ENCODE data around the gene PARVB. TPM values are rescaled to one million over a fixed set of nuclear protein-coding genes. Genes with fewer than 3 reads are reported as not detected.

Gene PARVB
- total RNA-seq, 1 donor from 2014 or later, result 38.2 TPM

DNA sequence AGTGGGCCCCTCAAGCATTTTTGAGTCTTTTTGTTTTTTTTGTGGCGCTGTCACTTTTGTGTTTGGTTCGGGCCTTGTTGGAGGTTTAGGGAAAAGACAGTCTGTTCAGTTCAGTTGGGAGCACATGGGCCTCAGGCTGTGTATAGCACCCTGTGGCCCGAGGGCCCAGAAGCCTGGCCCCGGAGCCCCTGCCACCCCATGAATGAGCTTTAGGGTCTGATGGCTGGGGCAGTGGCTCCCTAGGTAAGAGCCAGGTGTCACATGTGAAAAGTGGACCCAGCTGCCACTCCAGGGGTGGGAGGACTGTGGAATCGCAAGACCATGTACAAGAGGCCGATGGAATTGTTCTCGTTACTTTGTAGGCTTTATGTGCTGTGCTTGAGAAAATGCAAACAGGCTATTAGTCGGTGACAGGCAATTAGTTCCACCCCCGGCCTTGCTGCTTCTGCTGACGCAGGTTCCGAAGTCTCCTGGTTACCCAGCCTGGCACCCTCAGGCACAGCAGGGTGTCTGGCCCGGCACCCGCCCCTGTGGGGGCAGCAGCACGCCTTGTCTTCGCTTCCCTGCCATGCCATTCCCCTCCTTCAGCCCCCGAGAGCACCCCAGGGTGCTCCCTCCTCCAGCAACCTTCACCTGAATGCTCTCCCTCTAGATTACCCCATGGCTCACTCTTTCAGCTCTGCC is 118.5 kb downstream of the PARVB start:
- intact Hi-C loops (cut with DNase I), result no loop called here
- DNase-seq (ENCODE audit: low spot score) (no peak), ATAC-seq (no peak)

DNA sequence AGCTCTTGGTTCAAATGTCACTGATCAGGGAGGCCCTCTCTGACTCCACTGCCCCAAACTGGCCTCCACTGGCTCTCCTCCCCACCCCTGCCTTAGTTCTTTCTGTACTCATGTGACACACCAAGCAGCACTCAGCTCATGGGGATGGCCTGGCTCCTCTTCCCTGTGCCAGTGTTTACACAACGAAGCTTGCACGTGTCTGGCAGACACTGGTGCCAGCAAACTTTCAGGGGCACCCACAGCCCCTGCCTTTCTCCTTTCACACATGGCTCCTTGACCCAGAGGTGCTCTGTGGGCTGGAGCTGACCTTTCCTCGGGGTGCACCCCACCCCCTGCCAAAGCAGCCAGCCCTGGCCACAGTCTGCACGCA is 119.0 kb downstream of the PARVB start:
- ATAC-seq, result peak; percentile 16
- DNase-seq (ENCODE audit: low spot score), result no peak
- intact Hi-C loops (cut with DNase I), result no loop called here

DNA sequence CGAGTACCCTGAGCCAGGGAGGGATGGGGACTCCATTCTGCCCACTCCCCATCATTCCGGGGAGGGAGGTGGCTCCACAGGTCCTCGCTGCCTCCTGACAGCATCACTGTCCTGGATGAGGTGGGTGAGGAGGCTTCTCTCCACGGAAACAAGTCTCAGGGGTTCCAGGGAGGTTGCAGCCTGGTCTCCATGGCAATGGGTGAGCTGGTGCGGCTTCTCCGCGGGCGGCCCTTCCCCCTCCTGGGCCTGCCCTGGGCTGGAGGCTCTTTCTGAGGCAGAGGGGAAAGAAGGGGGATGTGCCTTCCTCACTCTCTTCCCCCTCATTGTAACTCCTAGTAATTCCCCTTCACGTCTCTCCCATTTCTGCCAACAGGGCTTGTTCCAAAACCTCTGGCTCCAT is 119.5 kb downstream of the PARVB start:
- no peak for DNase-seq (ENCODE audit: low spot score)
- ATAC-seq, result peak; percentile 7
- intact Hi-C loops (cut with DNase I), result no loop called here

DNA sequence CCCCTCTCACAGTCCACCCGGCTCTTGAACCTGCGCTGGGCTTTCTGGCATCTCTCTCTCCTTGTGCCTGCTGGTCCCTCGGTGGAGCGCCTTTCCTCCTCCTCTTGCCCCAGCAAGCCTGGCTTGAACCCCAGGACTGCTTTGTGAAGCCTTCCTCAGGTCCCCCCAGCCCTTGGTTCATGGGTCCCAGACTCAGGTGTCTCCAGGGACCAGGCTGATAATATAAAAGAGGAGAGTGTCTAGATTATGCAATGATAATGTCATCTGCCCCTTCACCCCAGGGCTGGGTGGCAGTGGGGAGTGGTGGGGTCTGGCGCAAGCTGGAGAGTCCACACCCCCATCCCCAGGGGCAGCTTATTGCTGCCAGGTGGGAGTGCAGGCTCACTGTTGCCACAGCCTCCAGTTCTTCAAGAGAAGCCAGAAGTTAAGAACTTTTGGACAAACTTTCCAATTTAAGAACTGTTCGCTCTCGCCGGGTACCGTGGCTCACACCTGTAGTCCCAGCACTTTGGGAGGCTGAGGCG is 120.0 kb downstream of the PARVB start:
- no peak for DNase-seq (ENCODE audit: low spot score)
- no peak for ATAC-seq

DNA sequence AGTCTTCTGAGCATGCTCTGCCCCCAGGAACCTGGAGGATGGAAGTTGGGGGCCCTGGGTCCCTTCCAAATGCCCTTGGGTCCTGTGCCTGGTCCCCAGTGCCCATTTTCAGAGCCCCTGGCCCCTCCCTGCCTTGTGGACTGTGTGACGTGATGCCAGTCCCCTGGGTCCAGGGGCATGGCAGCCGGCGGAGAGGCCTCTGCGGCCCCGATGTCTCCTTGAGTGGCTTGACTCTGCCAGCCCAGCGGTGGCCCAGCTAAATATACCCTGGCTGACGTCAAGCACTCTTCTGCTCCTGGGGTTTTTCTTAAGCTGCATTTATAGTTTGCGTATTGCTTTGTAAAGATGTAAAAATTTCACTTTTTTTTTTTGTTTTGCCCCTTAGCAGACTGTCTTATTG is 121.4 kb downstream of the PARVB start:
- DNase-seq (ENCODE audit: low spot score) (no peak), ATAC-seq (no peak)
- intact Hi-C loops (cut with DNase I), result no loop called here

More for the DNA sequence above, 120.0 kb downstream of the PARVB start:
- intact Hi-C loops (cut with DNase I), result no loop called here

DNA sequence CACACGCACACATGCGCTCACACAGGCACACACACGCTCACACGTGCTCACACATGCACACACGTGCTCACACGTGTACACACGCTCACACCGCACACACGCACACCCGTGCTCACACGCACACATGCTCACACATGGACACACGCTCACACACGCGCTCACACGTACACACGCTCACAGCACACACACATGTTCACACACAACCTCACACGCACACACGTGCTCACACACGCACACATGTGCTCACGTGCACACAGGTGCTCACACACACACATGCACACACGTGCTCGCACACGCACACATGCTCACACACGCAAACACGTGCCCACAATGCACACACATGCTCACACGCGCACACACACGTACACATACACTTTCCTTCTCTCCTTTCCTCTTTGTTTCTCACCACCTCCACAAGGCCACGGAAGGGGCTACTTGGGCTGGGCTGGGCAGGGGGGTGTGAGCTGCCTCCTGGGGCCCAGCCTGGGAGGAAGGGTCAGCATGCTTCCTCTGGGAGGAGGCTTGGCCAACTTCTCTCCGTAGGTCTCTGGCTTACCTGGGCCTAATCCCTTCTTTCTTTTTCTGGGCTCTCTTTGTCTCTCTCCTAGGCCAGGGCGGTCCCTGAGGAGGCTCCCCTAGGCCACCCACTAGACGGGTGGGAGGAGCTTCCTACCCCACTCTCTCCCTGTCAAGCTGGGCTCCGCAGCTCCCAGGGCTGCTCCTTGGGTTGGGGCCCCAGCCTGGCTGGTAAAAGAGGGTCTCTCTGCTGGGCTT is 122.2 kb downstream of the PARVB start:
- intact Hi-C loops (cut with DNase I), result no loop called here
- ATAC-seq (no peak), DNase-seq (ENCODE audit: low spot score) (no peak)

DNA sequence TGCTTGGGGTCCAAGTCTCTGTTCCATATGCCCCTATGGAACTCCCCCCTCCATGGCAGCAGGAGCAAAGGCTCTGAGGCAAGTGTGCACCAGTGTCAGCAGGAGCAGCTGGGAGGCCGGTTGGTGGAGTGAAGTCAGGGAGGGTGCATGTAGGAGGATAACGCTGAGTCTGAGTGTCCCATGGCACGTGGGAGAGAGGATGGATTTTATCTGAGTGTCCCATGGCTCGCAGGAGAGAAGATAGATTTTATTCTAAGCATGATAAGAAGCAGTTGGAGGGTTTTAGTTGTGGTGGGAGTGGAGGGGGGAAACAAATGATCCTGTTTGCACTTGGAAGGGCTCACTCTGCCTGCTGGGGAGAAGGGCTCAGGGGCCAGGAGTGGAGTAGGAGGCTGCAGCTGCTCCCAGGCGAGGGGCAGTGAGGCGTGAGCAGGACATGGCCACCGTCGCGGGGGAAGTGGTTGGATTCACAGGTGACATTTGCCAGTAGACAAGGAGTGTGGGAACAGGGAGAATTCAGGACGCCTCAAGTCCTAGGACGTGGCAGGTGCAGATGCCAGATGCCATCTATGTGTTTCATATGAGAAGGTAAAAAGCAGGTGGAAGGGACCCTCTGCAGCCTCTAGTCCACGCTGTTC is 123.0 kb downstream of the PARVB start:
- intact Hi-C loops (cut with DNase I), result no loop called here
- ATAC-seq (no peak), DNase-seq (ENCODE audit: low spot score) (no peak)

DNA sequence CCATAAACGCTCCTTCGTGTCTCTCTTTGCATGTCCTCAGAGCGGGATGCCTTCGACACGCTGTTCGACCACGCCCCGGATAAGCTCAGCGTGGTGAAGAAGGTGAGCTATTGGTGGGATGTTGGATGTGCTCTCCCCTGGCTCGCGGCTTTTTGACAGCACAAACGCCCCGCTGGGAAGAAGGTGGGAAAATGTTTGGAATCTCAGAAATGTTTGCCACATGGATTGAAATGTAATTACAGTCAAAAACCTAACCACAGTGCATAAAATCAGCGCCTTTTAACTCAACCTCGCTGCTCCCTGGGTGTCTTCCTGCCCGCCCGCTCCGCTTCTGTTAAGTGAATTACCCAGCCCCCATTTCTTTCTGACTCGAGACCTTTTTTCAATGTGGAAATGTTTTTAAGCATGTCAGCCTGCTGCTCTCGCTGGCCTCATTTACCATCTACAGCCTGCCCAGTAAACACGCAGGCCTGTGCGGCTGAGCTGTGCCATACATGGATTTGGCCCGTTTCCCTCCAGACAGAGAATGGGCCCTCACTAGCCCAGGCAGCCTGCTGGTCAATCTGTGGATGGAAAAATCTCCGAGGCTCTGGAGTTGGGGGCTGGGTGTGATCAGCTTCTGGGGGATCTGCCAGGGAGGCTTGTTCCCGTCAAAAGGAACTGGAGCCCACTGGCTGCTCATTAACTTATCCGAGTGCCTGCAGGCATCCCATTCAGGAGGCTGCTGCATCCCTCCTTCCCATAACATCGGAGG is 123.9 kb downstream of the PARVB start:
- intact Hi-C loops (cut with DNase I), result no loop called here
- no peak for DNase-seq (ENCODE audit: low spot score)
- no peak for ATAC-seq

DNA sequence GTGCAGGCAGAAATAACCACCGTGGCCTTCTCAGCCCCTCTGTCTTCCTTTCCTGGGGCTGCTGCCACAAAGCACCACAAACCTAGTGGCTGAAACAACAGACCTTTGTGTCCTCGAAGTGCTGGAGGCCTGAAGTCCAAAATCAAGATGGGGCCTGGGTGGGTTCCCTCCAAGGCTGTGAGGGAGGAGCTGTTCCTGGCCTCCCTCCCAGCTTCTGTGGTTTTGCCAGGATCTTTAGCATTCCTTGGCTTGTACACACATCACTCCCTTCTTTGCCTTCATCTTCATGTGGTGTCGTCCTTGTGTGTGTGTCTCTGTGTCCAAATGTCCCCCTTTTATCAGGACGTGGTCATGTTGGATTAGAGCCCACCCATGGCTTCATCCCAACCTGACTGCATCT is 127.6 kb downstream of the PARVB start:
- DNase-seq (ENCODE audit: low spot score) (no peak), ATAC-seq (no peak)
- intact Hi-C loops (cut with DNase I), result no loop called here

DNA sequence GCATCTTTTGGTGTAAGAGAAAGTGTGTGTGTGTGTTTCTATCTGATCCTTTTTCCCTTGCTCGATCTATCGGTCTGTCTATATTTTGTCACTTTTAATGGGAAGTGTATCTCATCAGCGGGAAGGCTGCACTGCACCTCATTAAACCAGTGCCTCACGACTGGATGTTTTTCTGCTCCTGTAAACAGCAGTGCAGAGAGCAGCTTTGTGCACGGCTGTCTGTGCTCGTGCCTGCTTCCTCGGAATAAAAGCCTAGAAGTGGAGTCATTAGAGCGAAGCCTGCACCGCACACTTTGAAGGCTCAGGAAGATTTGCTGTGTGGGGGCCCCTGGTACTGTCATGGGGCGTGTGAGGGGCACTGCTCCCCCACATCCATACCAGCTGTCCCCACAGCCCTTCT is 129.6 kb downstream of the PARVB start:
- no peak for ATAC-seq
- intact Hi-C loops (cut with DNase I), result no loop called here

DNA sequence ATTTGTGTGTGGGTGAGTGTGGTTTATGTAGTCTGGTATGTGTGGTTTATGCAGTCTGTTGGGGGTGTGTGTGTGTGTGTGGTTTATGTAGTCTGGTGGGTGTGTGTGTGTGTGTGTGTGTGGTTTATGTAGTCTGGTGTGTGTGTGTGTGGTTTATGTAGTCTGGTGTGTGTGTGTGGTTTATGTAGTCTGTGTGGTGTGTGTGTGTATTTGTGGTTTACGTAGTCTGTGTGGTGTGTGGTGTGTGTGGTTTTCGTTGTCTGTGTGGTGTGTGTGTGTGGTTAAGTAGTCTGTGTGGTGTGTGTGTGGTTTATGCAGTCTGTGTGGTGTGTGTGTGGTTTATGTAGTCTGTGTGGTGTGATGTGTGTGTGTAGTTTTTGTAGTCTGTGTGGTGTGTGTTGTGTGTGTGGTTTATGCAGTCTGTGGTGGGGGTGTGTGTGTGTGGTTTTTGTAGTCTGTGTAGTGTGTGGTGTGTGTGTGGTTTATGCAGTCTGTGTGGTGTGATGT is 130.4 kb downstream of the PARVB start:
- no peak for ATAC-seq
- intact Hi-C loops (cut with DNase I), result no loop called here
- DNase-seq (ENCODE audit: low spot score), result no peak

More for the DNA sequence above, 129.6 kb downstream of the PARVB start:
- DNase-seq (ENCODE audit: low spot score), result no peak

DNA sequence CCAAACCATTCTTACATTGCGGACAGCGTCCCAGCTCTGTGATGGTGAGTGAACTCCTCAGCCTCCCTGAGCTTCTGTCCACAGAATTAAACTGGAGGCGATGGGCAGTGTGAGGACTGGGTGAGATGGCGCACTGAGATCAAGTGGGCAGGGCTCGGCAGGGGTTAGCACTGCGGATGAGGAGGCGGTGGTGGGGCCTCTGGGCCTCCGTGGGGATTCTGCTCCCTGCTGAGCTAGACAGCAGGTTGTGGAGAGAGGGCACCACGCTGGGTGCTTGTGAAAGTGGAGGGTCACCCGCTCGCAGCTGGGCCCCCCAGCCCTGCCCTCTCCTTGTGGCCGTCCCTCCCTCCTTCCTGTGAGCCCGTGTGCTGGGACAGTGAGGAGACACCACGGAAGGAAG is 131.0 kb downstream of the PARVB start:
- DNase-seq (ENCODE audit: low spot score) (no peak), ATAC-seq (no peak)
- intact Hi-C loops (cut with DNase I), result no loop called here

DNA sequence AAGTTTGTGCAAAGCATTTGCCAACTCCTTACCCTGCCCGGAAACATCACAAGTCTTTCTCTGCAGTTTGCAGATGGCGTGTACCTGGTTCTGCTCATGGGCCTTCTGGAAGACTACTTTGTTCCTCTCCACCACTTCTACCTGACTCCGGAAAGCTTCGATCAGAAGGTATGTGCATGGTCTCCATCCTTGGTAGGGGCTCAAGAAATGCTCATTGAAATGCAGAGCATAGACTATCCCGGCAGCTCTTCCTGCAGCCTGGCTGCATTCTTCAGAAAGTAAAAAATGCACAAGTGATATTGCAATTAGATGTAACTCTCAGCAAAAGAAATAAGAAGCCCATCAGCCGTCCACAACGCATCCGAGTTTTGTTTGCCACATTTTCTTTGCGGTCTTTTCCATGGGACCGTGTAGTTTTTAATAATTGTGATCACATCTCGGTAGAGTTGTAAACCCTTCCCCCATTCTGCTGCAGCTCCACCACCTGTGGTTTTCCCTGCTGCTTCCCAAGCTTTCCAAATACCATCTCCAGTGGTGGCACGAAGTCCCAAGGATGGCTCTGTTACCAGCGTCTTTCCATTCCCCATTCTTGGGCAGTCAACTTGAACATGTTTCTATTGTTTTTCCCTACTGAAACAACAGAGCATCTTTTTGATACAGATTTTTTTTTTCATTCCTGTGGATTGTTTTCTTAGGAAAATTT is 134.0 kb downstream of the PARVB start:
- DNase-seq (ENCODE audit: low spot score) (no peak), ATAC-seq (no peak)
- intact Hi-C loops (cut with DNase I), result no loop called here

DNA sequence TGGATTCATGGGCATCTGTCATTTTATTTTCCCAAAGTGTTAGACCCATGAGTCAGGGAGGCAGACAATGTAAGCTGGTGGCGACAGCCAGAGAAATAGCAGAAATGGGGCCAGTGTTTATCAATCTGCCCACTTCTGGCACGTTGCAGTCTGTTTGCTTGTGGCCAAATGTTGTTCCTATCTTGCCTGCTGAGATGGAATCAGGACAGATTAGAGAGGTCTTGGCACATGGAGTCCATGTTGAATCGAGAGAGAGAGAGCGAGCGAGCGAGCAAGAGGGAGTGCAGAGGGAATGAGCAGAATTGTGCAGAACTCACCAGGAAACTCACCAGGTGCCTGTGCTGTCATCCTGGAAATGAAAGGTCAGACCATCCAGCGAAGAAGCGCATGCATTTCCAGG is 134.7 kb downstream of the PARVB start:
- DNase-seq (ENCODE audit: low spot score), result no peak
- no peak for ATAC-seq
- intact Hi-C loops (cut with DNase I), result no loop called here

DNA sequence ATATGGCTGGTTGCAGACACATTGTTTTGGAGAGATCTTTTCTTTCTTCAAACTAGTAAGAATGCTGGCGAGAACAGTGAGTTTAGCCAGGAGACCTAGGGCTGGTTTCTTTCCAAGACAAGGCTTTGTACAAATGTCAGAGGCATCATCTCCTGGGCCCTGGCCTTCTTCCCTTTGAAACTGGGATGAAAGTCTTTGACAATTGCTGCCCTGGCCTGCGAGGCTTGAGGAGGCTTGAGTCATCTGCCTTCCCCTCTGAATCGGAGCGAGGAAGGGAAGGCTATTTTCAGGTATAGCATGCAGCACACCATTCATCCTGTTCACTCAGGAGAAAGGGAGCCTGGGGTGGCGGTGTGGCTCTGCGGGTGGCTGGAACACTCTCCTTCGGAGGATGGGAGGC is 135.1 kb downstream of the PARVB start:
- ATAC-seq (peak; percentile 50), DNase-seq (ENCODE audit: low spot score) (no peak)
- intact Hi-C loops (cut with DNase I), result no loop called here

DNA sequence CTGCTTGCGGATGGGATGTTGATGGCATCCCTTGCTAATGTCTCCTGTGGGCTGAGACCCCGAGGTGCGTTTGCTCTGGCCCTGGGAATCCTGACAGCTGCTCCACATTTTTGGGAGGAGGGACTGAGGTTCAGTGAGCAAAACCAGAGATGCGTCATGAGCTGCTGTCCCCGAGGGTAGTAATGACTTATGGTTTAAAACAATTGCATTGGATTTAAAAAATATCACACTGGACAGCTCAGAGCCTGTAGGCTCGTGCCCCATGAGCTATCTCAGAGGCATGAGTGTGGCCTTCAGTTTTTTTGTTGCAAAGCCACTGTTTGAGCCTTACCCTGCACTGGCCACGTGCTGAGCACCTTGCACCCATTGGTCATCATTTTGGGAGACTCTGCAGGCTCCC is 135.7 kb downstream of the PARVB start:
- ATAC-seq (no peak), DNase-seq (ENCODE audit: low spot score) (no peak)
- intact Hi-C loops (cut with DNase I), result no loop called here

DNA sequence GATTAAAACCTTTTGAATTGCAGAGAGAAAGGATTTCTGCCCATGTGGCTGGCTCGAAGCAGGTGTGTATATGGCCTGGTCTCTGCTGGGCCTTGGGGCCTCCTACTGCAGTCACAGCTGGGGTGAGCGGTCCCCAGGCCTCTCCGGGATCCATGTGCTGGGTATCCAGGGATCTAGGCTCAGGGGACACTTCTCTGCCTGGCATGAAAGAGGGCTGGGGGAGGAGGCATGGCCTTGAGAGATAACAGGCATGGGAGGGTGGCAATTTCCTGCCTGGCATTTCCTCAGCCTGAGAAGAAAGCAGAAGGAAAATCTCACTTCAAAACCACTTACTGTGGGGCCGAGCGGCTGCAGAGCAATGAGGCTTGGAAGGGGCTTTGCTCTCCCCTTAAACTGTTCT is 136.3 kb downstream of the PARVB start:
- no peak for DNase-seq (ENCODE audit: low spot score)
- intact Hi-C loops (cut with DNase I), result no loop called here
- ATAC-seq, result no peak

DNA sequence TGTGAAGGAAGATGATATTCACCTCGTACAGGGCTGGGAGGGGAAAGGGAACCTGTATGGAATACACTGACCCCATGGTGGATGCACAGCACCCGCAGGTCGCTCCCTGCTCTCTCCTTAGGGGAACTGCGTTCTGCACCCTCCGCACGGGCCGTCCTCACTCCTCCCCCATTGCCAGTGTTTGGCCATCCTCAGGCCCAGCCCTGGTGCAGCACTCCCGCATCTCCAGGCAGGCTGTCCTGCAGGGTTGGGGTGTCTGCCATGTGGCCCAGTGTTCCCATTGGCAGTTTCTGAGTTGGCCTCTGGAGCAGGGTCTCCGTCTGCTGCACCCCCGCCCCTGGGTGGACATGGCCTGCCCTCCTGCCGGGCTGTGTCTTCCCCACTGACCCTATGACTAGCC is 137.6 kb downstream of the PARVB start:
- DNase-seq (ENCODE audit: low spot score) (no peak), ATAC-seq (no peak)
- intact Hi-C loops (cut with DNase I), result no loop called here

DNA sequence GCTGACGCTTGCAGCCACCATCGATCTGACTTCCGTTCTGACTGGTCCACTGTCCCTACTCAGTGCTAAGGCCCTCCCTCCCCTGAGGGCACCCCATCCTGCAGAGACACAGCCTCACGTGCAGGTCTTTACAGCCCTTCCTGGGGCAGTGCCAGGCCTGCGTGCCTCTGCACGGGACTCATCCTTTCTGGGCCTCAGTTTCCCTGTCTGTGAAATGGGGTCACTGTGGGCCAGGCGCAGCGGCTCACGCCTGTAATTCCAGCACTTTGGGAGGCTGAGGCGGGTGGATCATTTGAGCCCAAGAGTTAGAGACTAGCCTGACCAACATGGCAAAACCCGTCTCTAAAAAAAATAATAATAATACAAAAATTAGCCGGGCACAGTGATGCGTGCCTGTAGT is 138.9 kb downstream of the PARVB start:
- ATAC-seq (no peak), DNase-seq (ENCODE audit: low spot score) (no peak)
- intact Hi-C loops (cut with DNase I), result no loop called here
